A673 (cell line): ENCODE results near the gene LKAAEAR1. TPM values are rescaled to one million over a fixed set of nuclear protein-coding genes. Genes with fewer than 3 reads are reported as not detected.

ENCODE experiments used
- BruUV-seq: library from RNA; stranded (reverse); fragments of 400-500 nt; replicated peaks from 2 replicates; lab custom pipeline; 2021; lab: Mats Ljungman, UMichigan
- CTCF ChIA-PET: fragments of 300-600 bp; sonication (Branson Sonifier 250); formaldehyde crosslinking; loops from one replicate; lab custom pipeline; 2022; ENCODE audit warnings: antibody characterized with exemption; lab: Charles Lee
- POLR2A ChIA-PET: fragments of 300-600 bp; sonication (Branson Sonifier 250); formaldehyde crosslinking; loops from one replicate; lab custom pipeline; 2022; ENCODE audit warnings: antibody characterized with exemption; ENCODE audit not compliant: low non-redundant PET; lab: Charles Lee
- DNase-seq: peaks from one replicate; pipeline ENCODE4 v3.0.0-alpha.2; 2015; ENCODE audit warnings: low spot score
- H3K27ac ChIP-seq: fragments of 200-600 bp; sonication (generic); 2 replicates; pipeline ENCODE4 v1.5.1; 2016; ENCODE audit warnings: mixed run types, low read depth, mild to moderate bottlenecking, mixed read lengths, antibody characterized with exemption, low read length; ENCODE audit not compliant: poor library complexity, severe bottlenecking
- H3K27me3 ChIP-seq: fragments of 200-600 bp; sonication (generic); replicated peaks from 2 replicates; pipeline ENCODE4 v1.6.1; 2017; ENCODE audit warnings: mixed run types, low read depth, mild to moderate bottlenecking, mixed read lengths, antibody characterized with exemption, low read length; ENCODE audit not compliant: insufficient read depth, poor library complexity
- H3K36me3 ChIP-seq: fragments of 200-600 bp; sonication (generic); 2 replicates; pipeline ENCODE4 v1.6.1; 2016; ENCODE audit warnings: mixed run types, mild to moderate bottlenecking, mixed read lengths, antibody characterized with exemption, low read length; ENCODE audit not compliant: insufficient read depth, poor library complexity, severe bottlenecking
- H3K4me1 ChIP-seq: fragments of 200-600 bp; sonication (generic); 2 replicates; pipeline ENCODE4 v1.6.1; 2017; ENCODE audit warnings: mixed run types, mild to moderate bottlenecking, mixed read lengths, antibody characterized with exemption, low read length; ENCODE audit not compliant: insufficient read depth, poor library complexity, severe bottlenecking
- H3K4me3 ChIP-seq: fragments of 200-600 bp; sonication (generic); 2 replicates; pipeline ENCODE4 v1.5.1; 2016; ENCODE audit warnings: low read depth, mixed run types, mild to moderate bottlenecking, mixed read lengths, low read length; ENCODE audit not compliant: poor library complexity, severe bottlenecking
- H3K9me3 ChIP-seq: fragments of 200-600 bp; sonication (generic); 2 replicates; pipeline ENCODE4 v1.6.1; 2016; ENCODE audit warnings: mixed run types, low read depth, mild to moderate bottlenecking, mixed read lengths, antibody characterized with exemption, low read length; ENCODE audit not compliant: poor library complexity, severe bottlenecking
- EZH2 ChIP-seq: fragments of 200-600 bp; sonication (generic); IDR thresholded peaks from 2 replicates; pipeline ENCODE4 v1.6.1; 2017; ENCODE audit warnings: borderline replicate concordance, low read depth, mild to moderate bottlenecking, mixed read lengths, antibody characterized with exemption, low read length; ENCODE audit not compliant: poor library complexity, severe bottlenecking
- intact Hi-C: fragments of 100-400 bp; cut with micrococcal nuclease; formaldehyde crosslinking; loops from one replicate; pipeline ENCODE4 v1.10.0; 2022; ENCODE audit not compliant: unreplicated experiment
- total RNA-seq: library from RNA; stranded (reverse); gene quantifications from 2 replicates; pipeline ENCODE4 v1.2.3, GENCODE V29; 2021
- TF ChIP-seq, protein P1 (sequence below): fragments of 300-800, 200-600 bp; sonication (generic); conservative IDR thresholded peaks from 2 replicates; pipeline ENCODE4 v1.5.1; 2017; ENCODE audit warnings: low read depth, mild to moderate bottlenecking, antibody characterized with exemption, low read length, moderate library complexity, mixed read lengths

LKAAEAR1 gene
- total RNA-seq, 1 experiment from 2014 or later, result 0.62 TPM

- intact Hi-C loops, result no loop called here
- TF ChIP-seq, protein P1, sequence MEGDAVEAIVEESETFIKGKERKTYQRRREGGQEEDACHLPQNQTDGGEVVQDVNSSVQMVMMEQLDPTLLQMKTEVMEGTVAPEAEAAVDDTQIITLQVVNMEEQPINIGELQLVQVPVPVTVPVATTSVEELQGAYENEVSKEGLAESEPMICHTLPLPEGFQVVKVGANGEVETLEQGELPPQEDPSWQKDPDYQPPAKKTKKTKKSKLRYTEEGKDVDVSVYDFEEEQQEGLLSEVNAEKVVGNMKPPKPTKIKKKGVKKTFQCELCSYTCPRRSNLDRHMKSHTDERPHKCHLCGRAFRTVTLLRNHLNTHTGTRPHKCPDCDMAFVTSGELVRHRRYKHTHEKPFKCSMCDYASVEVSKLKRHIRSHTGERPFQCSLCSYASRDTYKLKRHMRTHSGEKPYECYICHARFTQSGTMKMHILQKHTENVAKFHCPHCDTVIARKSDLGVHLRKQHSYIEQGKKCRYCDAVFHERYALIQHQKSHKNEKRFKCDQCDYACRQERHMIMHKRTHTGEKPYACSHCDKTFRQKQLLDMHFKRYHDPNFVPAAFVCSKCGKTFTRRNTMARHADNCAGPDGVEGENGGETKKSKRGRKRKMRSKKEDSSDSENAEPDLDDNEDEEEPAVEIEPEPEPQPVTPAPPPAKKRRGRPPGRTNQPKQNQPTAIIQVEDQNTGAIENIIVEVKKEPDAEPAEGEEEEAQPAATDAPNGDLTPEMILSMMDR, result no peak
- CTCF ChIA-PET, result no interaction called here
- Histone ChIP-seq H3K4me1 (no peaks in the 10 kb centered on the region), H3K27me3 (peaks cover 12% of the 10 kb centered on the region), H3K9me3 (no peaks in the 10 kb centered on the region), H3K36me3 (no peaks in the 10 kb centered on the region), H3K27ac (no peak overlapping the region), H3K4me3 (no peak overlapping the region)
- POLR2A ChIA-PET, result no interaction called here
- no peak for DNase-seq
- no TSS peak for BruUV-seq
These were observed 32.6 kb upstream of the LKAAEAR1 start for GRCh38 chr20:64116541-64117431.

DNA sequence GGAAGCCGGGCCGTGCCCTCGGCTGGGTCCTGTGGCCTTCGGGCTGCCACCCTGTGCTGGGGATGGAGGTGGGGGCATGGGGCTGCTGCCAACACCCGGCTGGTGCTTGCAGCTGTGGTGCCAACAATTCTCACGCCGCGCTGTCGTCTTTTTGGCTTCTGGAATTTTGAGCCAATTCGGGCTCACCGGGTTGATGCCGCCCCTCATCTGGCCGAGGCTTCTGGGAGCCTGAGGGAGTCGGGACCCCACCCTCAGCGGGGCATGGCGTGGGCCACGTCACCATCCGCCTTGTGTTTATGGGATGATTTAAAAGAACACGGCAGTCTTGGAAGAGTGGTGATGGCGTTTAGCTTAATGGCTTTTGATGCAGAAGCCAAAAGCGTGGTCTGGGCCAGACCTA lies 31.8 kb upstream of the LKAAEAR1 start:
- no peak for DNase-seq
- H3K9me3 ChIP-seq, result no peaks in the 10 kb centered on the region
- H3K4me3 ChIP-seq, result no peak overlapping the region
- no peak for TF ChIP-seq EZH2
- TF ChIP-seq, protein P1, result no peak
- intact Hi-C loops, result no loop called here
- H3K27ac ChIP-seq, result no peak overlapping the region
- BruUV-seq, result no TSS peak
- POLR2A ChIA-PET, result no interaction called here
- H3K36me3 ChIP-seq, result no peaks in the 10 kb centered on the region
- CTCF ChIA-PET, result interaction anchor here (0.7 kb wide), 1 partner anchor 14 kb away, joined by 3 read pairs; no protein-coding TSS in a partner anchor
- no peaks in the 10 kb centered on the region for H3K4me1 ChIP-seq
- peaks cover 5% of the 10 kb centered on the region for H3K27me3 ChIP-seq

GRCh38 chr20:64115171-64115911 lies 31.1 kb upstream of the LKAAEAR1 start:
- no peaks in the 10 kb centered on the region for H3K36me3 ChIP-seq
- TF ChIP-seq, protein P1, result no peak
- no peak for TF ChIP-seq EZH2
- POLR2A ChIA-PET, result no interaction called here
- H3K27me3 ChIP-seq, result no peaks in the 10 kb centered on the region
- H3K4me3 ChIP-seq, result no peak overlapping the region
- intact Hi-C loops, result no loop called here
- no TSS peak for BruUV-seq
- H3K4me1 ChIP-seq, result no peaks in the 10 kb centered on the region
- H3K27ac ChIP-seq, result no peak overlapping the region
- no peaks in the 10 kb centered on the region for H3K9me3 ChIP-seq
- no peak for DNase-seq
- CTCF ChIA-PET, result interaction anchor here (0.7 kb wide), 1 partner anchor 13 kb away, joined by 3 read pairs; no protein-coding TSS in a partner anchor
